NCI-H187 (cell line): Measurements from ENCODE around the gene DCTN2.
A peak's percentile ranks its signal among the peaks of the same experiment; 100 is the strongest.
"Not testable (repeated sequence)": the region's sequence is repeated elsewhere in the genome, so short reads cannot be mapped to it uniquely, and the experiment has no call there.

Experiments used
- DNase-seq, 2 experiments: peaks; one replicate each; lab custom pipeline; 2025; lab: John Stamatoyannopoulos, UW

The DCTN2 gene

DNA sequence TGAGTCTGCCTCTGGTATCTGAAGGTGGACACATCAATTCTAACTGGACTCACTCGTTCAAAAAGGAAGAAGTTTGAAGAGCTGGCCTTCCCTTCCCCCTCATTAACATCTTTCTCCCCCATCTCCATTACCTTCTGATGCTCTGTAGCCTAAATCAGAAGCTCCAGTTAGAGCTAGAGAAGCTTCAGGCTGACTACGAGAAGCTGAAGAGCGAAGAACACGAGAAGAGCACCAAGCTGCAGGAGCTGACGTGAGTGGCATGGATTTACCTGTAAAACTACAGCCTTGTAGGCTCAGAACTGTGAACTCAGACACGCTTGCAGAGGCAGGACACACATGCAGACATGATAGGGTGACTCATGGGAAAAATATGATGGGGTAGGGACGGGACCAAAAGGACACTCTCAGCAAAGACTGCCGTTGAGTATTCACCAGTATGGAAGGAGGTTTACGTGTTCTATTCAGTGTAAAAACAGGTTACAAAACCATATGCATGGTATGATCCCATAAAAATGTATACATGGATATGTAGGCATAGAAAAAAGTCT lies 29.7 kb upstream of the DCTN2 start:
- DNase-seq: no peak

DNA sequence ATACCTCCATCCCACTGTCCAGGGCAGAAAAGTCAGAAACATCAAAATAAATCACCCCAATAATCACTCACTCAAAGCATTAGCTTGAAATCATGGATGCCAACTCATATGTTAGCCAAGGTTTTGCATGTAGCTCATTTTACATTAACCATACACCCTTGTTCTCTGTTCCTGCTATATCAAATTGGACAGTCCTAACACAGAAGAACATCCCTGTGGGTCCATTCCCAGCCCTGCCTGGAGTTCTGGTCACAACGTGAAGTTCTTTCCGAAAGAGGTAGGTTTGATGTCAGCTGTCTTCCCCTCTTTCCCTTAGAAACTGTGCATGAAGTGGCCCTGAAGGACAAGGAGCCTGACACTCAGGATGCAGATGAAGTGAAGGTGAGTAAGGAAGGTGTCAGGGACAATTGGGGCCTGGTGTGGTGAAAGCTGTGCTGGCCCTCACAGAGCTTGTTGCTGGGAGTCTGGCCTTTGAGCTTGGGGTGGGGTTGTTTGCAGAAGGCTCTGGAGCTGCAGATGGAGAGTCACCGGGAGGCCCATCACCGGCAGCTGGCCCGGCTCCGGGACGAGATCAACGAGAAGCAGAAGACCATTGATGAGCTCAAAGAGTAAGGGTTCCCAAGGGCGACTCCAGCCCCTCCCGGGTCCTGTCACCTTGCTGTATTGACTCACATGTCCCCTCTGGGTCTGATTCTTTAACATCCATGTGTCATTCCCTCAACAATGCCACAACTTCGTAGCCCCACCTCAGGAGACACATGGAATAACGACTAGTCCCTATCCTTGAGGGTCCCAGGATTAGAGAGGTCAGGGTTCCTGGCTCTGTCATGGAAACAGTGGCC lies 29.0 kb upstream of the DCTN2 start:
- no peak for DNase-seq

DNA sequence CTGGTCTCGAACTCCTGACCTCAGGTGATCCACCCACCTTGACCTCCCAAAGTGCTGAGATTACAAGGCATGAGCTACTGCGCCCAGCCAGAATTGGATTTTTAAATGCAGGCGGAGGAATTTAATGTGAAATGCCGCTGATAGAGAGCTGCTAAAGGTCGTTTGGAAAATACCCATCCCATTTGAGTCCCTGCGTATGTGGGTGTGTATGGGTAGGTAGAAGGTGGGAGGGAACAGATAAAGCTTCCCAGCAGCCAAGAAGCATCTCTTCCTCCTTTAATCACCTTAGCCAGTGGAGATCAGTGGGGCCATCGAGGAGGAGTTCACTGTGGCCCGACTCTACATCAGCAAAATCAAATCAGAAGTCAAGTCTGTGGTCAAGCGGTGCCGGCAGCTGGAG lies 27.8 kb upstream of the DCTN2 start:
- no peak for DNase-seq

DNA sequence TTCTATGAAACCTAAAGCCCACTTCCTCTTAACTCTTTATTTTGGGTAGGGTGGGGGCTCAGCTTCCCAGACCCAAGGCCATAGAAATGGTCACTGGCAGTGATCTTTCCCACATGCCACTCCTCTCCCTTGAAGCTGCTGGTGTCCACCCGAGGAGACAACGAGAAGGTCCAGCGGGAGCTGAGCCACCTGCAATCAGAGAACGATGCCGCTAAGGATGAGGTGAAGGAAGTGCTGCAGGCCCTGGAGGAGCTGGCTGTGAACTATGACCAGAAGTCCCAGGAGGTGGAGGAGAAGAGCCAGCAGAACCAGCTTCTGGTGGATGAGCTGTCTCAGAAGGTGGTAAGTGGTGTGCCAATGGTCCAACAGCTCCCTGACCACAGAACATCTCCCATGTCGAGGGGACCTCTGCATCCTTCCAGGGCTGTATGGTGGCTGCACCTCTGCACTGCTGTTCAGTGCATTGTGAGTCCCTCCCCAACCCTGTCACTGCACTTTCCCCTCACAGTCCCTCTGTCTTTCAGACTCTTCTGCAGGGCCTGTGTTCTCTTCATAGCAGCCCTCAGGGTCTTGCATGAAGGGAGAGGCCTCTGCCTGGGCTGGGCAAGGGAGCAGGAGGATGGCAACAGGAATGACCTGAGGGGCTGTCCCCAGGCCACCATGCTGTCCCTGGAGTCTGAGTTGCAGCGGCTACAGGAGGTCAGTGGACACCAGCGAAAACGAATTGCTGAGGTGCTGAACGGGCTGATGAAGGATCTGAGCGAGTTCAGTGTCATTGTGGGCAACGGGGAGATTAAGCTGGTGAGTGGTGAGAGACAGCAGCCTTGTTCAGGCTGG lies 25.2 kb upstream of the DCTN2 start:
- no peak for DNase-seq

DNA sequence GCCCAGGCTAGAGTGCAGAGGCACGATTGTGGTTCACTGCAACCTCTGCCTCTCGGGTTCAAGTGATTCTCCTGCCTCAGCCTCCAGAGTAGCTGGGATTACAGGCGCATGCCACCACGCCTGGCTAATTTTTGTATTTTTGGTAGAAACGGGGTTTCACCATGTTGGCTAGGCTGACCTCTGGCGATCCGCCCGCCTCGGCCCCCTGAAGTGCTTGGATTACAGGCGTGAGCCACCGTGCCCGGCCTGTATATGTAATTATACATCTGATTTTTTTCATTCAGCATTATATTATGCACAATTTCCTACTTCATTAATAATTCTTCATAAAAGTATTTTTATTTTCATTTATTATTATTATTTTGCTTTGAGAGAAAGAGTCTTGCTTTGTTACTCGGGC lies 23.4 kb upstream of the DCTN2 start:
- DNase-seq: not testable (repeated sequence)

DNA sequence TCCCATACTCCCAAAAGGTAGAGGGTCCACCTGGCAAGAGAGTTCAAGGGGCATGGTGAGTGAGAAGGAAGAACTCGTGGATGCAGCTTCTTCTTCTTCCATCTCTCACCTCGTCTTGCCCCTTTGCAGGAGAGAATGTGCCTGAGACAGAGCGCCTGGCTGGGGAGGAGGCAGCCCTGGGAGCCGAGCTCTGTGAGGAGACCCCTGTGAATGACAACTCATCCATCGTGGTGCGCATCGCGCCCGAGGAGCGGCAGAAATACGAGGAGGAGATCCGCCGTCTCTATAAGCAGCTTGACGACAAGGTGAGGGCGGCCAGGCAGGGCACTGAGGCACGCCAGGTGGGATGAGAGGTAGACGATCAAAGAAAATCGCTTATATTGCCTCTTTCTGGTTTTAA lies 22.9 kb upstream of the DCTN2 start:
- DNase-seq: no peak

DNA sequence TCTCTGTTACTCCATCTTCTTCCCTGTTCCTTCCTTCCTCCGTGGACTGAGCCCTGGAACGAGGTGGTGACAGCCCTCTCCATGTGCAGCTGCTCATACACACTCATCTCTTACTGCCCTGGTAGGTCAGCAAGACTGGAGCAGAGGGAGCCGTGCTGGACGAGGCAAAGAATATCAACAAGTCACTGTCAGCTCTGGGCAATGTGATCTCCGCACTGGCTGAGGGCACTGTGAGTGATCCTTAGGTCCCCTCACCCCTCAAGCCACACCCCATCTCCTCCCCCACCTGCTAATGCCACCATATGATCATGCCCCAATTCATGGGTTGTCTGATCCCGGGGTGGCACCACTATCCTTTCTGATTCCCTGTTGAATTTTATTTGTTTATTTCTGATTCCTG lies 21.8 kb upstream of the DCTN2 start:
- DNase-seq: no peak

DNA sequence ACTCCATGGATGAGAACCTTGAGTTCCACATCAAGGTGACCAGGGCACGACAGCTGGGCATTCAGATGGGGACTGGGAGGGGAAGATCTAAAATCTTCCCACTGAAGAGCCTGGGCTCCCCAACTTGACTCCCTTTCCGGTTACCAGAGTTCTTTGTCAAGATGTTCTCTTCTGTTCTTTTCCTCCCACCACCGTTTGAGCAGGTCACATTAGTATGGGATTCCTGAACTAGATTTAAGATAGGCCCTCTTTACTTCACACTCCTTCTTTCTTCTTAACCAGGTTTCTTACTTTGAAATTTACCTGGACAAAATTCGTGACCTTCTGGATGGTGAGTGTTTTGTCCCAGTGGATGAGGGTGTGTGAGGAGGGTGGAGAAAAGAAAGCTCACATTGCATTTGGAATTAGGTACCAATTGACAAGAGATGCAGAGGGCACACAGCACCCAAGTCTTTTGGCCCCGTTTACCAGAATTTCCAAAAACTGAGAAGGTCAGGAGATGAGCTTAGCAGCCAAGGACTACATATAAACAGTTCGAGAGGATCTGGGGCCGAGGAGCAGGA lies 17.3 kb upstream of the DCTN2 start:
- DNase-seq: no peak

DNA sequence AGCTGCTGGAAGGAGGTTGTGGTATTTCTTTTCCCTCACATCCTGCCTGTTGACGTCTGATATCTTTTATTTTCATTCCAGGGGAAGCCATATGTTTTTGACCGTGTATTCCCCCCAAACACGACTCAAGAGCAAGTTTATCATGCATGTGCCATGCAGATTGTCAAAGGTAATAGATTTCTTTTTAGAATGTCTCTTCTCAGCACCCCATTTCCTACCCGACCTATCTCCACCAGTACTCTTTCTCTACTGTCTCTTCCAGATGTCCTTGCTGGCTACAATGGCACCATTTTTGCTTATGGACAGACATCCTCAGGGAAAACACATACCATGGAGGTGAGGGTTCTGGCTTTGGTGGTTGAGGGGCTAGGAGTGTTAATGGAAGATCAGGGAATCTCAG lies 16.4 kb upstream of the DCTN2 start:
- no peak for DNase-seq

DNA sequence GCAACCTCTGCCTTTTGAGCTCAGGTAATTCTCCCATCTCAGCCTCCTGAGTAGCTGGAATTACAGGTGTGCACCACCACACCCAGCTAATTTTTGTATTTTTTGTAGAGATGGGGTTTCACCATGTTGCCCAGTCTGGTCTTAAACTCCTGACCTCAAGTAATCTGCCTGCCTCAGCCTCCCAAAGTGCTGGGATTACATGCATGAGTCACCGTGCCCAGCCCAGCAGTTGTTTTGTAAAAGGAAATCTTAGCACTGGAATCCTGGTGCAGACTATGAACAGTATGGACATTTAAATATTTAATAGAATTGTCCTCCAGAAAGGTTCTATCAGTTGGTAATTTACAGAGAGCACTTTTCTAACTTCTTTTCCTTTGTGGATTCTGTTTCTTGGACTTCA lies 14.1 kb upstream of the DCTN2 start:
- DNase-seq: not testable (repeated sequence)

DNA sequence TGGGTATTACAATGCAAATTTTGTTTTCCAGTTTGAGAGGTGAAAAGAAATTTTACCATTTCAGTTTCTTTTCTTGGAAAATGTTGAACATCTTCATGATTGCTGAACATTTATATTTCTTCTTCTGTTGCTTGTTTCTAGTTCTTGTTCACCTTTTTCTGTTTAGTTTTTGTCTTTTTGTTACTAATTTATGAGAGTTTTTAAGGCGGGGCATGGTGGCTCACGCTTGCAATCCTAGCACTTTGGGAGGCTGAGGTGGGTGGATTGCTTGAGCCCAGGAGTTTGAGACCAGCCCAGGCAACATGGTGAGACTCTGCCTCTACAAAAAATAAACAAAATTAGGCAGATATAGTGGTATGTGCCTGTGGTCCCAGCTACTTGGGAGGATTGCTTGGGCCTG lies 13.5 kb upstream of the DCTN2 start:
- no peak for DNase-seq

DNA sequence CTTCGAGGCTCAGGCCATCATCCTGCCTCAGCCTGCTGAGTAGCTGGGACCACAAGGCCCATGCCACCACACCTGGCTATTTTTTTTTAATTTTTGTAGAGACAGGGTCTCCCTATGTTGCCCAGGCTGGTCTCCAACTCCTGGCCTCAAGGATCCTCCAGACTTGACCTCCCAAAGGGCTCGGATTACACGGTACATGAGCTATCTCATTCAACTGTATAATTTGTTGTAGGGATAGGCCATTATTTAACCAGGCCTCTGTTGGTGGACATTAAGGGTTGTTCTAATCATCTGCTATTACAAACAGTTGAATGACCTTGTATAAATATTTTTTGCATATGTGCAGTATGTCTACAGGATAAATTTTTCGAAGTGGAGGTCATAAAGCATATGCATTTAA lies 11.9 kb upstream of the DCTN2 start:
- no peak for DNase-seq

DNA sequence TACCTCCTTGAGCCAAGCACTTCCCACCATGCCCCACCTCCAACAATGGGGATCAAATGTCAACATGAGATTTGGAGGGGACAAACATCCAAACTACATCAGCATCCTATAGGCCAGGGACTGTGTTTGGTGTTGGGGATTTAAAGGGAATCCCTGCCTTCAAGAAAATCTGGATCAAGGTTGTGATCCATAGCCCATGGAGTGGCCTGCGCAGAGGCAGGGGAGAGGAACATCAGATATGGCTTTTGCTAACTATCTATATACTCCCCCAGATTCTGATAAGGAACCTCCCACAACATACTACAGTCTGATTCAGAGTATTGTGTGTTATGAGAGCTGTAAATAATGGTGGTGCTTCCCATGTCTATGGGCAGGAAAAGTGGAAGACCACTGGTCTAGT lies 7.9 kb upstream of the DCTN2 start:
- no peak for DNase-seq

DNA sequence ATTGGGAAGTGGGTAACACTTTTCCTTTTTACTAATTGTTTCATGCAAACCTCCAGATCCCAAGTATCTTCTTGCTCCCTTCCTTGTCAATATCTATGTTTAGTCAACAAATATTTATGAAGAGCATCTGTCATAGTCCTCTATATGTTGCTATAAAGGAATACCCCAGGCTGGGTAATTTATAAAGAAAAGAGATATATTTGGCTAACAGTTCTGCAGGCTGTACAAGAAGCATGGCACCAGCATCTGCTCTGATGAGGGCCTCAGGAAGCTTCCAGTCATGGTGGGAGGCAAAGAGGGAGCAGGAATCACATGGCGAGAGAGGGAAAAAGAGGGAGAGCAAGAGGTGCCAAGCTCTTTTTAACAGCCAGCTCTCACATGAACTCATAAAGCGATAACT lies 7.5 kb upstream of the DCTN2 start:
- no peak for DNase-seq

DNA sequence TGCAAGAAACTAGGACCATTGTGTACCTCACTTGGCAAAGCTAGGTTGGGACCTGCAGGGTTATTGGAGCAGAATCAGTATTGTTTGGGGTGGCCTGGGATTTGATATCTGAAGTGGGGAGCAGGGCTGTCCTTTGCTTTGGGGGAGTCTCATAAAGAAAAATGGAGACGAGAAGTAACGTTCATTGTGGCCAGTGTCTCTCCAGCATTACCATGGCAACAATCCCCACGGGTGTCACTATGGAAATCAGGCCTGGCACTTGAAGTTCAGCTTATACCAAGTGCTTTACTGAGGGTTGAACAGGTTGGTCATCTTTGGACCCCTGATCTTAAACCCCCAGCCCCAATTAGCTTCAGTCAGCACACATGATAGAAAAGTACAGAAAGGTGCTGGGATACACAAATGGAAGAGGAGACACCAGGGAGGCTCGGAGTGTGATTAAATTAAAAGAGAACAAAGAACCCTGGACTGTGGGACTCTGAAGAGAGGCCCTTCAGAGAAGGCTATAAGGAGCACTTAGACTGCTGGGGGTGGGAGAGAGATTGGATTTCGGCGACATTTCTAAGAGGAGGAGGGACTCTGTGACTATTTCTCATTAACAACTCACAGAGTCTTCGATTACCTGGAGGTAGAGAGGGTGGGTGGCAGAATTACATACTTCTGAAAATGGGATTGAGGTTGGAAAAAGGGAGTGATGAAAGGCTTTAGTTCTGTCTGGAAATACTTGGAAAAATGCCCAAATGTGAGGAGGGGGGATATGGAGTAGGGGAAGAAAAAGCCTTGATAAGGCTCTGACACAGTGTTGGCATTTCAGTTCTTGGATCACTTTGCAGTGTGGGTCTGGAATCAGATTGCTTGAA lies 6.6 kb upstream of the DCTN2 start:
- peak; percentile 81 to 95 for DNase-seq

DNA sequence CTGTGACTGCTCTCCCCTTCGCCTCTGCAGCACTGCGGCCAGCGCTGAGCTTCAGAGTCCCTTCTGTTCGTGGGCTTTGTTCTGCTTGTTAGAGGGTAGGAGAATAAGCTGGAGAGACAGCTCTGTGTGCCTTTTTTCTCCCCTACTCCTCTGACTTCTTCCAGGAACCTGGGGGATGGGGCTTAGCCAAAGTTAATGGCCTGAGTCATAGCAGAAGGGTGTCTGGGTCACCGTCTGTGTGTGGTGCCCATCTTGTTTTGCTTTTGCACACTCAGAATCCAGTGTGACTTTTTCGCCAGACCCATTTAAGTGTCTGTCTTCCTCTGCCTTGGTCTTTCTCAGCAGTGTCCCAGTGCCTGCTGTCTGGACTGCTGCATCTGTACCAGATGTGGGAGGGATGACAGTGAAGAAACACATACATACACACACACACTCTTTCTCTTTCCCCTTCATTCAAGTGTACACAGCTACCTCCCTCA lies 5.9 kb upstream of the DCTN2 start:
- no peak for DNase-seq

DNA sequence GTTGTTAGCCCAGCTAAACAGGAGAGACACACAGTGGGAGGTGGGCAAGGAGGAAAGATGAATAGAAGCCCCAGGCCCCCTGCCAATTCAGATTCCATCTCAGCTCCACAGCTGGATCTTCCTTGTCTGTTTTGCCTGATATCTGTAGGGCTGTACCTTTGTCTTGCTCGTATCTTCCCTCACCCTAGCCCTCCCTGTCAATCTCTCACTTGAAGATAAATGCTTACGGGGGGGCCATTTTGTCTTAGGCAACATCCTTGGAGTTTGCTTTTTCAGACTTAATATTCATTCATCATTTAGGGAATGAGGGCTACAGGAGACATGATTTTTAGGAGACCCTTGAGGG lies 5.3 kb upstream of the DCTN2 start:
- no peak for DNase-seq

DNA sequence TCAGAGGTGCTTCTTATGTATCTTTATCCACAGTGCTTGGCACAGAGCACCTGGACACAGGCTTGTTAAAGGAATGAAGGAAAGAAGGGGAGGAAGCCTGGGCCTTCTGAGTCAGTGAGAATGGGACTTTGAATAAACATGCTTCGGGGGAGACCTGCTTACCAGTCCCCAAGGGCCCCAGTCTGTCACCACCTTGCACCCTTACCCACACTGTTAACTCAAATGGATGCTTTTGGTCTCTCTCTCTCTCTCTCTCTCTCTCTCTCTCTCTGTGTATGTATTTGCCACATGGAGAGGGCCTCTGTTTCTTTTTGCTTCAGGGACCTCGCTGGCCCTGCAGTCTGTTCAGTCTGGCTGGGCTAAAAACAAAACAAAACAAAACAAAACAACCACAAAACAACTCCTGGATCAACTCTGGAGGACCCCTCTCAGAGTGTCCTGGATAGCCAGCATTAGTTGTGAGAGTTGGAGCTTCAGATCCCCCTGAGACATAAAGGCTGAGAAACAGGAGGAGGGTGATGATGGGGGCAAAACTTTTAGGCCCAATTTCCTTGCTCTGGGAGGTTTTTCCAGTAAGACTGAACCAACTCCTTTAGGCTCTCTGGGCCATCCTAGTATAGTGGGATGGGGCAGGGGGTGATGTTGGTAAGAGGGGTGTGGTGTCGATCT lies 4.8 kb upstream of the DCTN2 start:
- no peak for DNase-seq

DNA sequence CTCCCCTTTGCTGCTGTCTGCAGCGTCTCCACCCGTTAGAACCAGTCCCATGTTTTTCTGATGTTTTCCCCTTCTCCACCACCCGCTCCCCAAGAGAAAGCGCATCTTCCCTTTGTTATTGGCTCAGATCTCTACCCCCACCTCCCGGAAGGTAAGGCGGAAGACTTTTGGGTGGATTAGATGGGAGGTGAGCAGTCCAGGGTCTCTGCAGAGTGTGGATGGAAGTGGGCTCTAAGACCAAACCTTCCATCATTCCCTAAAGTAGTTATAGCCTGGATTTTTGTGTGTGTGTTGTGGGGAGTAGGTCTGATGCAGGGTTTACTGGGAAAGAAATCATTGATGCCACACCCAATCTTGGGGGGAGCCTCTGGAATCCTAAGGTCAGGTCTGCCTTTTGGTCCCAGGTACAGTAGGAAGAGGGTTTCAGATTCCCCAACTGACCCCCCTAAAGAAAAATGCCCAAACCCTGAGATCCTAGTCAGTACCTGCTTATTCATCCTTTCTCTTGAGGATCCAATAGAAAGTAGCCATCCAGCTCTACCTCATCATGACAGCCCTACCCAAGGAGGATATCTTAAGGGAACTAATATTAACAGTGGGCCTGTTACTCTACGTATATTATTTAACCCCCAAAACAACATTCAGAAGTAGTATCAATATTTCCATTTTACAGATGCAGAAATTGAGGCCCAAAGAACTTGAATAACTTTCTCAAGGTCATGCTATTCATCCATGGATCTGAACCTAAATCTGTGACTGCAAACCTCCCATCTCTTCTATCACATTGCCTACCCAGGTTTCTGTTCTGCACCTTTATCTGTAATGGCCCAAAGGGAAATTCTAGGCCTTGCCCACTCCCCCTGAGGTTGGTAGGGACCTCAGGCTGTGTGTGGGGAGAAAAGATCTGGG lies 3.9 kb upstream of the DCTN2 start:
- no peak for DNase-seq
